Activated CD4-positive, alpha-beta T cell treated with anti-CD3 and anti-CD28 coated beads, Interleukin-2, amount 10 ng/mL, durations not matched to agents 24 days and 14 days (primary cell): ENCODE data around the gene NTM. TPM values are rescaled to one million over a fixed set of nuclear protein-coding genes. Genes with fewer than 3 reads are reported as not detected.
"Not testable (repeated sequence)": the region's sequence is repeated elsewhere in the genome, so short reads cannot be mapped to it uniquely, and the experiment has no call there.

Source experiments
- DNase-seq: peaks from one replicate; pipeline ENCODE4 v3.0.0; 2022
- H3K27ac Mint-ChIP-seq: one replicate; pipeline ENCODE4 v1.8.0; 2022; ENCODE audit warnings: mild to moderate bottlenecking, mixed read lengths
- H3K27me3 Mint-ChIP-seq: one replicate; pipeline ENCODE4 v1.8.0; 2022; ENCODE audit warnings: mixed read lengths
- H3K36me3 Mint-ChIP-seq: one replicate; pipeline ENCODE4 v1.8.0; 2022; ENCODE audit warnings: low read depth, mild to moderate bottlenecking, mixed read lengths
- H3K4me1 Mint-ChIP-seq: one replicate; pipeline ENCODE4 v1.8.0; 2021; ENCODE audit warnings: mixed read lengths
- H3K4me3 Mint-ChIP-seq: one replicate; pipeline ENCODE4 v1.8.0; 2022; ENCODE audit warnings: mild to moderate bottlenecking, moderate library complexity, mixed read lengths
- H3K9me3 Mint-ChIP-seq: one replicate; pipeline ENCODE4 v1.8.0; 2021; ENCODE audit warnings: mixed read lengths
- intact Hi-C: fragments of 100-400 bp; cut with micrococcal nuclease; formaldehyde crosslinking; loops from one replicate; pipeline ENCODE4 v1.15.1; 2023
- total RNA-seq: library from RNA; stranded (reverse); gene quantifications from 2 replicates; pipeline ENCODE4 v1.2.3, GENCODE V29; 2022

The NTM gene
- total RNA-seq, 1 donor from 2014 or later: not detected

DNA sequence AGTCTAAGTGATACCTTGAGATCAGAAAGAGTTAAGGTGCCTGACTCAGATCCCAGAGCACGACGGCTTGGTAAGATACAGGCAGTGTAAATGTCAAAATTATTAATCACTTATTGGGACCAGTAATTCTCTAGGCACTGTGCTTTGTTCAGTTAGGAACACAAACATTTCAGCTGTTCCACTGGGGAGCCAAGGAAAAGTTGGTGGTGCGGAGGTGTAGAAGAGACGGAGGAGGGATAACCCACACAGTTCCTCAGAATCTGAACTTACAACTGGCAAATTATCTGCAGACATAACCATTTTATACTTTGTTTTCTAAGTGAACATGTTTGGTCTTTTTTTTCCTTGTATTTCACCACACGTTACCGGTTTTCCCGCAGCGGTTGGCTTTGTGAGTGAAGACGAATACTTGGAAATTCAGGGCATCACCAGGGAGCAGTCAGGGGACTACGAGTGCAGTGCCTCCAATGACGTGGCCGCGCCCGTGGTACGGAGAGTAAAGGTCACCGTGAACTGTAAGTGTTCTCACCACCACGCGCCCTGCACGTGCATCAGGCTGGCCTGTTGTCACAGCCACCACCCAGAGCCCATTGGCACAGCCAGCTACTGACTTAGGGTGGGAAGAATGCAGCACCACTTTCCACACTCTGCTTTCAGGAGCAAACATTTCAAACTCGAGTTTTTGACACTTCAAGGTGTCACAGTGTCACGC lies 937.0 kb downstream of the NTM start:
- no peaks in the 10 kb centered on the region for H3K36me3 Mint-ChIP-seq
- no peak for DNase-seq
- H3K9me3 Mint-ChIP-seq: no peaks in the 10 kb centered on the region
- intact Hi-C loops: no loop called here
- no peaks in the 10 kb centered on the region for H3K27me3 Mint-ChIP-seq
- H3K4me3 Mint-ChIP-seq: no peak overlapping the region
- H3K4me1 Mint-ChIP-seq: no peaks in the 10 kb centered on the region
- H3K27ac Mint-ChIP-seq: no peak overlapping the region

DNA sequence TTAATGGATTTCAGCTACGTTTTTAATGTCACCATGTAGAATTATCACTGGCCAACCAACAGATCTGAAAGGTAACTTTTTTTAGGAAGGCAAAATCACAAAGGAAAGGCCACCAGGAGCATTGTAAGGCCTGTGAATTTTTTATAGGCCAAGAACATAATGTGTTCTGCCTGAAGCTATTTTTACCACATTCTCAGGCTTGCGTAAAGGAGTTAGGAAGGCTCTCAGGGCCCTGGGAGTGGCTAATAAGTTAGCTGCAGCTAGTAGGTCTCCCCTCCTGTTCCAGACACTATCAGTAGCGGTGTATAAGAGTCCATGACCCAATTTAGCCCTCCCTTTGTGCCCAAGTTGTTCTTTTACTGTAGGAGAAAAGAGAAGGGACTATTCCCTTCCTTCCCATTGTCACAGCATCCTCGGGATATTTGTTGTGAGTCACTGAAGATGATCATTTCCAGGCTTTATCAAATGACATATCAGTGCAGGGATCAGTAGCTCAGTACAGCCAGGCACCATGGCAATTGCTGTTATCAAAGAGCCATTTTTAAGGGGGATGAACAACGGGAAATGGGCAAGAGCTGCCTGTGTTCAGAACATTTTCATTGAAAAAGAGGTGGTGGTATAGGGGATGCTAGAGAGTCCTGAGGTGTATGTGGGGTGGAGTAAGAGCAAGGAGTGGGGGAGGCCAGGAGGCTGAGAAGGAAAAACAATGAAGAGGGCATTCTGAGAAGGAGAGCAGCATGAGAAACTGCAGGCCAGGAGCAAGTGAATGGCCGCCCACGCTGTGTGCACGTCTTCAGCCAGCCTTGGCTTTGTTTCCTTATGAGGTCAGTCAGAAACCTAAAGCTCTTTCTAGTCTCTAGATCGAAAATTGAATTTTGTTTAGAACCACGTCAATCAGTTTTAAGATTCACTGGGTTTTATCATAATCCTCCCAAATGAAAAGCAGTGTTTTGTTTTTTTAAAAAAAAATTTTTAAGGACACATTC lies 940.3 kb downstream of the NTM start:
- intact Hi-C loops: no loop called here
- Mint-ChIP-seq H3K4me1 (no peaks in the 10 kb centered on the region), H3K27ac (no peak overlapping the region), H3K36me3 (no peaks in the 10 kb centered on the region), H3K9me3 (no peaks in the 10 kb centered on the region), H3K4me3 (no peak overlapping the region), H3K27me3 (no peaks in the 10 kb centered on the region)
- DNase-seq: no peak

DNA sequence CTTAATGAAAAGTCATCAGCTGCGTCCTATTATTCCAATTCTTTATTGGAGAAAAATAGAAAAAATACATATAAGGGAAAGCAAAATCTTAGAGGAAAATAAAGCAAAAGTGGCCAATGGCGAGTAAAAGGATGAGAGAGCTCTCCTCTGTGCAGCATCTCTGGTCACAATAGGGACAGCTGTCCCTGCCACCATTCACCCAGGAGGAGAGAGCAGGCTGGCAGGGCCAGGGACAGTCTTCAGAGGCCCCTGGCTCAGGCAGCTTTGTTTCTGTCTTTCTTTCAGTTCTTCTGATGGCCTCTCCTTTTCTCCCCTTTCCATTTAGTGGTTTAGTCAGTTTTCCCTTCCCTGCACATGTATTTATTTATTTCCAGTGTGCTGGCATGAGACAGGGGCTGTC lies 941.3 kb downstream of the NTM start:
- Mint-ChIP-seq H3K27ac (no peak overlapping the region), H3K9me3 (no peaks in the 10 kb centered on the region), H3K27me3 (no peaks in the 10 kb centered on the region), H3K4me3 (no peak overlapping the region), H3K36me3 (no peaks in the 10 kb centered on the region), H3K4me1 (no peaks in the 10 kb centered on the region)
- no peak for DNase-seq
- intact Hi-C loops: no loop called here

DNA sequence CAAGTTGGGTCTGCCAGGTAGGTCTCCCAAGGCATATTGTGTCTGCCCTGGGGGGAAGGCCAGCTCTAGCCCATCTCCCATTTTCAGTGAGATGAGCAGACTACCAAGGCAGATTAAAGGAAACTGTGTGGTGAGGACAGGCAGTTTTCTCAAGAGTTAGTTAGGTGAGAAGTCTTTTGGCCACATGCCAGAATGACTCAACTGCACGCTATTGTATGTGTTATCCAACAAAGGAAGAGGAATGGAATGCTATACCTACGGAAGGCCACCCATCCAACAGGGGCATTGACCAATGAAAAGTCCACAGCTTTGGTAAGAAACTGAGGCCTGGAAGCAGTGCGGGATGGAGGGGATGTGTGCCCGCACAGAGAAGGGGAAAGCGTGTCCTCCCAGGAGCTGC lies 941.7 kb downstream of the NTM start:
- Mint-ChIP-seq H3K36me3 (no peaks in the 10 kb centered on the region), H3K4me3 (no peak overlapping the region), H3K27me3 (no peaks in the 10 kb centered on the region), H3K9me3 (no peaks in the 10 kb centered on the region), H3K4me1 (no peaks in the 10 kb centered on the region), H3K27ac (no peak overlapping the region)
- no peak for DNase-seq
- intact Hi-C loops: no loop called here

DNA sequence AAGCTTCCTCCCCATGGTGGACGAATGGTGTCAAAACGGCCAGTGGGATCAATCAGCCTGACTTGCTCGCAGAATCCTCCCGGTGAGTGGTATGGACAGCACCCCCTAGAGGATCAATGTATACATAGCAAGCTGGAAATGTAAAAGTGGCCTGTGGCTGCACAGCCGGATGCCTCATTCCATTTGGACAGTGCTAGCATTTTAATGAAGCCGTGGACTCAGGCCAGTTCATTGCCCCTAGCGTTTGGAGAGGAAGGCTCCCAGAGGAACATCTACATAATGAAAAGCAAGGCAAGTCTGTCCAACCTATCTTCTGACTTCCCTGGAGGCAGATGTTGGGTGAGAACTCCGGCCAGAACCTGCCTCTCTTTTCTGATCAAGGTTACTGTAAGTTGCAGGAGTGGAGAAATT lies 942.3 kb downstream of the NTM start:
- H3K27ac Mint-ChIP-seq: no peak overlapping the region
- no peaks in the 10 kb centered on the region for H3K9me3 Mint-ChIP-seq
- no peak overlapping the region for H3K4me3 Mint-ChIP-seq
- no peaks in the 10 kb centered on the region for H3K27me3 Mint-ChIP-seq
- H3K4me1 Mint-ChIP-seq: no peaks in the 10 kb centered on the region
- H3K36me3 Mint-ChIP-seq: no peaks in the 10 kb centered on the region
- DNase-seq: no peak
- intact Hi-C loops: no loop called here

DNA sequence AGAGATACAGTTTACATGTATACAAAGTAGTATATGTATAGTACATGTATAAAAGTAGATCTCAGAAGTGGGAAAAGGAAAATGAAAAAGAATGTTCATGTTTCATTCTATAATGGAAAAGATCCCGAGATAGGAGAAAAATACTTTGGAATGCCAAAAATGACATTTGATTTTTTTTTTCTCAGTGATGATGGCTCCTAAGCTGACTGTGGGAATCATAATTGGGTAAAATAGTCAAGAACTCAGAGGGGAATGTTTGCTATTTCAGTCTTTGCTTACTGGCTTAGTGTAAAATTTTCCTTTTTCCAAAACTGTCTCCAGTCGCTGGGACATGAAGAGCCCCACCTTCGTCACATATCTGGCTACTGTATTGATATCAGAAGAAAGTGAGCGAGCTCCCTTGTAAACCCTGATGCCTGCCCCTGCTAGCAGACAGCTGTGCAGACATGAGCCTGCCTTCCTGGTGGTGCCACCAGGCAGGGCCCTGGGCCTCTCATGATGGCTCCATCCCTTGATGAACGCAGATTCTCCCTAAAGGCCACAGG lies 944.6 kb downstream of the NTM start:
- intact Hi-C loops: no loop called here
- no peaks in the 10 kb centered on the region for H3K36me3 Mint-ChIP-seq
- H3K9me3 Mint-ChIP-seq: no peaks in the 10 kb centered on the region
- no peak overlapping the region for H3K4me3 Mint-ChIP-seq
- no peak for DNase-seq
- H3K27ac Mint-ChIP-seq: no peak overlapping the region
- H3K27me3 Mint-ChIP-seq: no peaks in the 10 kb centered on the region
- H3K4me1 Mint-ChIP-seq: no peaks in the 10 kb centered on the region

DNA sequence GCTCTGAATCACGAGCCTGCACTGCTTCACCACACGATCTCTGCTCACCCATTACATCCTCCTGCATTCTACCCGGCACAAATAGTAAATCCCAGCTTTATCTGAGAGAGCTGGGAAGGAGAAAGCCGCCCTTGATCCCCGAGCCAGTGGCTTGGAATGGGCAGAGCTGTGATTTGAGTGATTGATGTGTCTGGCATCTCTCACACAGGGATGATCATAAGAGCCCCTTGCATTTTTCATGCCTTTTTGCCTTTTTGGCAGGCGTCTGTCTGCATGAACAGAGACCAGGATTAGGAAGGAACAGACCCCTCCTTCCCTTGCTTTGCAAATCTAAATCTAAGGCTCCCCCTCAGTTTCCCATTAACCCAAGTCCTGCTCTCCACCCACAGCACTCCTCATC lies 945.3 kb downstream of the NTM start:
- DNase-seq: no peak
- Mint-ChIP-seq H3K27me3 (no peaks in the 10 kb centered on the region), H3K9me3 (no peaks in the 10 kb centered on the region), H3K27ac (no peak overlapping the region), H3K4me1 (no peaks in the 10 kb centered on the region), H3K36me3 (no peaks in the 10 kb centered on the region), H3K4me3 (no peak overlapping the region)
- intact Hi-C loops: no loop called here

DNA sequence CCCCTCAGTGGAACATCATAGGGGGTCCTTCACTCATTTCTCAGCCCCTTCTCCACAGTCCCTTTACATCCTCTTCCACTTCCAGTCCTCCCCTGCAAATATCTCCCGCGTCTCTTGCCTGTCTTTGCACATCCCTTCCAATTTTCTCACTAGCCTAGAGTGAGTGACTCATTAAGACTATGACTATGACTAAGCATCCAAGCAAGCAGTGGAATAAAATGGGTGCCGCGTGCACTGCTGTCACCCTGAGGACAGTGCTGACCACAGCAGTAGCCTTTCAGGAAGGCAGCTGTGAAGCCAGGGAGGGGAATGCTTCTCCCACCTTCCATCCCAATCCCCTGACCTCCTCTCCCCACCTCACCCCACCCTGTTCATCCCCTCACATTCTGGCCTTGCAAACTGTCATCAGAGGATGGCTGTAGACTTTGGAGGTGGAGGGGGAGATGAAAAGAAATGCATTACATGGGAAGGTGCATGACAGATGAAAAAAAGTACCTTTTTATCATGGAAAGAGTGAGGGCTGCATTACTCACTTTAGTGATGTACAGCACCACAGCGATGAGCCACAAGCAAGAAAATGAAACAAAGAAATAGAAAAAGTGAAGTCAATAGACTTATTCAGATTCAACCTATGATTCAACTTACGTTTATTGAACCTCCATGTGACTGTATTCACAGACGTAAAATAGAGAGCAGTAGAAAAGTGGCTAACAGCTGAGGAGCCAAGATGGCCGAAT lies 948.2 kb downstream of the NTM start:
- no peaks in the 10 kb centered on the region for H3K4me1 Mint-ChIP-seq
- intact Hi-C loops: no loop called here

DNA sequence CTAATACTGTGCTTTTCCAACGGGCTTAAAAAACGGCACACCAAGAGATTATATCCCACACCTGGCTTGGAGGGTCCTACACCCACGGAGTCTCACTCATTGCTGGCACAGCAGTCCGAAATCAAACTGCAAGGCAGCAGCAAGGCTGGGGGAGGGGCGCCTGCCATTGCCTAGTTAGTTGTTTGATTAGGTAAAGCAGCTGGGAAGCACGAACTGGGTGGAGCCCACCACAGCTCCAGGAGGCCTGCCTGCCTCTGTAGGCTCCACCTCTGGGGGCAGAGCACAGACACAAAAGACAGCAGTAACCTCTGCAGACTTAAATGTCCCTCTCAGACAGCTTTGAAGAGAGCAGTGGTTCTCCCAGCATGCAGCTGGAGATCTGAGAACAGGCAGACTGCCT lies 949.0 kb downstream of the NTM start:
- H3K4me3 Mint-ChIP-seq, H3K27me3 Mint-ChIP-seq, H3K36me3 Mint-ChIP-seq, H3K27ac Mint-ChIP-seq, H3K9me3 Mint-ChIP-seq, H3K4me1 Mint-ChIP-seq, intact Hi-C loops, DNase-seq: not testable (repeated sequence)

More for the DNA sequence above, 948.2 kb downstream of the NTM start:
- no peaks in the 10 kb centered on the region for H3K27me3 Mint-ChIP-seq
- no peaks in the 10 kb centered on the region for H3K9me3 Mint-ChIP-seq
- DNase-seq: no peak
- H3K4me3 Mint-ChIP-seq: no peak overlapping the region
- no peaks in the 10 kb centered on the region for H3K36me3 Mint-ChIP-seq
- no peak overlapping the region for H3K27ac Mint-ChIP-seq

DNA sequence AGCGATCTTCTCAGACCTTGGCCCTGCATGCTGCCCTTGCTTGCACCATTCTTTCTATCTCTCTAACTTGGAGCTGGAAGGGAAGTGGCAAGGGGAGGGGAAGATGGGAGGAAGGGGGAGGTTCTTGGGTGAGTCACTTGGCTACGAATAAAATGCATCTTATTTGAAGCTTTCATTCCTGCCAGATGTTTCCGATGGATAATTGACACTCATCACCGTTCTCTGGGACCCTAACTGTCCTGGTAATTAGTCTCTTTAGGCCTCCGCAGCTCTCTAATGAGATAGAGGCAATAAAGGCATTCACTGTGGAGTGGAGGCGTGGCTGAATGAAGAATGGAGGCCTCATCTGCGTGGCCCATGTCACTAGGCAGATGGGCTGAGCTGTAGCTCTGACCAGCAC lies 960.1 kb downstream of the NTM start:
- Mint-ChIP-seq H3K9me3 (peaks cover 8% of the 10 kb centered on the region), H3K27ac (no peak overlapping the region), H3K4me1 (no peaks in the 10 kb centered on the region), H3K4me3 (no peak overlapping the region), H3K27me3 (no peaks in the 10 kb centered on the region), H3K36me3 (no peaks in the 10 kb centered on the region)
- no peak for DNase-seq
- intact Hi-C loops: no loop called here

DNA sequence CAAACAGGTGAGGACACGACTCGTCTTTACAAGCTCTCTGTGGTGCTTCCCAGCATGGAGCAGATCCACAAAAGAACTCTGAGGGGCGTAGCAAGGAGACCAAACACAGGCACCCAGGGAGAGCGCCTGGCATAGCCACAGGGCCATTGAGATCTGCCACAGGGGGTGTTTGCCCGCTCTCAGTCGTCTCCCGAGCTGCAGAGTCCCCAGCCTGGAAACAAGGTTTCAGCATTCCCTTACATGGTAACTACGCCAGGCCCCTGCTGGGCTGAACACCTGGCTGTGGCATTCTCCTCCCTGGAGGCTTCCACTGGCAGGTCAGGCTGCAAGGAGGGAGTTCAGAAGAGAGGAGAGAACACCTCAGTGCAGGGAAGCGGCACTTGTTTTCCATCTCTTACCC lies 962.1 kb downstream of the NTM start:
- no peak for DNase-seq
- H3K4me3 Mint-ChIP-seq: no peak overlapping the region
- no peaks in the 10 kb centered on the region for H3K36me3 Mint-ChIP-seq
- H3K27ac Mint-ChIP-seq: no peak overlapping the region
- peaks cover 8% of the 10 kb centered on the region for H3K9me3 Mint-ChIP-seq
- H3K27me3 Mint-ChIP-seq: no peaks in the 10 kb centered on the region
- no peaks in the 10 kb centered on the region for H3K4me1 Mint-ChIP-seq
- intact Hi-C loops: no loop called here

DNA sequence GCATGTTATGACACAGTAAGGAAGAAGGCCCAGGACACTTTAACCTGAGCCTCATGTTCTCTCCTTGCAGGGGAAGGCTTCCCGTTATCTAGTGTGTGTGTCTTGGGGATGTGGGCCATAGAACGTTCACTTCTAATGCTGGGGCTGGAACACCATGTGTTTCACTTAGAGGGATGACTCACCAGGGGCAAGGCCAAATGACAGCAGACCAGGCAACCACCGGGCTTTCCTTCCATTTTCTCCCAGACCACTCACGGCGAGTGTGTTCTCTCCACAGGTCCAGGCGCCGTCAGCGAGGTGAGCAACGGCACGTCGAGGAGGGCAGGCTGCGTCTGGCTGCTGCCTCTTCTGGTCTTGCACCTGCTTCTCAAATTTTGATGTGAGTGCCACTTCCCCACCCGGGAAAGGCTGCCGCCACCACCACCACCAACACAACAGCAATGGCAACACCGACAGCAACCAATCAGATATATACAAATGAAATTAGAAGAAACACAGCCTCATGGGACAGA lies 964.4 kb downstream of the NTM start:
- no peaks in the 10 kb centered on the region for H3K36me3 Mint-ChIP-seq
- peaks cover 8% of the 10 kb centered on the region for H3K9me3 Mint-ChIP-seq
- no peak overlapping the region for H3K4me3 Mint-ChIP-seq
- no peaks in the 10 kb centered on the region for H3K27me3 Mint-ChIP-seq
- no peak overlapping the region for H3K27ac Mint-ChIP-seq
- no peak for DNase-seq
- intact Hi-C loops: no loop called here
- H3K4me1 Mint-ChIP-seq: no peaks in the 10 kb centered on the region

DNA sequence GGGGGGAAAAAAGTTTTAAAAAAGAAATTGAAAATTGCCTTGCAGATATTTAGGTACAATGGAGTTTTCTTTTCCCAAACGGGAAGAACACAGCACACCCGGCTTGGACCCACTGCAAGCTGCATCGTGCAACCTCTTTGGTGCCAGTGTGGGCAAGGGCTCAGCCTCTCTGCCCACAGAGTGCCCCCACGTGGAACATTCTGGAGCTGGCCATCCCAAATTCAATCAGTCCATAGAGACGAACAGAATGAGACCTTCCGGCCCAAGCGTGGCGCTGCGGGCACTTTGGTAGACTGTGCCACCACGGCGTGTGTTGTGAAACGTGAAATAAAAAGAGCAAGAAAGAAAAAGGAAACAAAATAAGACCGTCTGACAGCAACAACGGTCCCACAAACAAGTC lies 964.9 kb downstream of the NTM start:
- H3K9me3 Mint-ChIP-seq: peaks cover 5% of the 10 kb centered on the region
- H3K4me3 Mint-ChIP-seq: no peak overlapping the region
- no peaks in the 10 kb centered on the region for H3K27me3 Mint-ChIP-seq
- intact Hi-C loops: no loop called here
- H3K27ac Mint-ChIP-seq: no peak overlapping the region
- DNase-seq: no peak
- H3K36me3 Mint-ChIP-seq: no peaks in the 10 kb centered on the region
- no peaks in the 10 kb centered on the region for H3K4me1 Mint-ChIP-seq
